Right lobe of liver (tissue), 6 donors: ENCODE measurements around the gene PIK3R5. TPM values are rescaled to one million over a fixed set of nuclear protein-coding genes. Genes with fewer than 3 reads are reported as not detected.

Source experiments
- ATAC-seq, 4 donors: fragments of 200-7000 bp; cut with Tn5 transposase; one replicate each; pipeline ENCODE4 v1.9.1; 2020; ENCODE audit warnings: mild to moderate bottlenecking in 4 of 4, moderate library complexity in 4 of 4
- DNase-seq, 3 donors: peaks; one replicate each; pipeline ENCODE4 v3.0.0-alpha.2; 2020
- H3K27ac ChIP-seq, 3 donors: fragments of 200-600 bp; one replicate each; pipeline ENCODE4 v1.8.0; 2022
- H3K27me3 ChIP-seq, 2 donors: fragments of 200-600 bp; one replicate each; pipeline ENCODE4 v1.8.0; 2022
- H3K36me3 ChIP-seq, 4 donors: fragments of 200-600 bp; sonication (generic) in 1 of 4; one replicate each; pipeline versions ENCODE4 v1.5.1 to v1.8.0; 2017 to 2022; ENCODE audit warnings: control low read depth in 1 of 4
- H3K4me1 ChIP-seq, 4 donors: fragments of 200-600 bp; sonication (generic) in 1 of 4; one replicate each; pipeline versions ENCODE4 v1.5.1 to v1.8.0; 2017 to 2022; ENCODE audit warnings: control low read depth in 1 of 4
- H3K4me3 ChIP-seq, 3 donors: fragments of 200-600 bp; one replicate each; pipeline ENCODE4 v1.8.0; 2022
- H3K9me3 ChIP-seq, 4 donors: fragments of 200-600 bp; sonication (generic) in 1 of 4; one replicate each; pipeline versions ENCODE4 v1.5.1 to v1.8.0; 2017 to 2022; ENCODE audit warnings: control low read depth in 1 of 4
- CTCF ChIP-seq, 4 donors: fragments of 200-600 bp in 3 of 4; fragments of 450-650 bp in 1 of 4; IDR thresholded peaks; one replicate each; pipeline versions ENCODE4 v1.5.1 to v1.8.0; 2016 to 2022; ENCODE audit warnings: antibody characterized with exemption in 4 of 4, mild to moderate bottlenecking in 2 of 4
- POLR2A ChIP-seq: fragments of 450-650 bp; IDR thresholded peaks from one replicate; pipeline ENCODE4 v1.6.1; 2017; ENCODE audit warnings: antibody characterized with exemption, mild to moderate bottlenecking
- WGBS: methylation state at CpG from one replicate; pipeline ENCODE4 v1.1.6; 2018; ENCODE audit warnings: low coverage, low lambda C conversion rate; ENCODE audit not compliant: insufficient coverage; ENCODE audit errors: missing lambda C conversion rate; 5-methylcytosine and 5-hydroxymethylcytosine counted together
- intact Hi-C, 2 donors: fragments of 100-400 bp; cut with DNase I; formaldehyde crosslinking; loops; one replicate each; pipeline versions ENCODE4 v1.11.2 to v1.14.1; 2022
- total RNA-seq, 6 experiments: library from RNA; depleted of rRNA in 2 of 6; stranded (reverse); fragments of >200 nt in 2 of 6; fragmentation: NEBNext Ultra II Directional in 3 of 6; extraction: Animal tissue kit (Norgen Biotek cat#: 25700) in 3 of 6; gene quantifications; one replicate each; pipeline versions ENCODE4 v1.1.0 to v1.2.4, GENCODE V29; 2016 to 2023
- donor health status: DM: no; HTN: yes; CAD: no.
- donor health status: DM: no; HTN: no; CAD: no.
- donor health status: DM: no; HTN: no; CAD: no.
- donor health status: DM: no; HTN: yes; CAD: no.
- donor health status: DM: no; HTN: yes; CAD: no.

PIK3R5 gene
- total RNA-seq, 6 experiments from 2014 or later, result 3.7 to 6.5 (median 5.0) TPM

- Histone ChIP-seq H3K4me1 (no peaks in the 10 kb centered on the region), H3K27me3 (no peaks in the 10 kb centered on the region), H3K4me3 (no peak overlapping the region), H3K27ac (no peak overlapping the region), H3K9me3 (no peaks in the 10 kb centered on the region), H3K36me3 (no peaks in the 10 kb centered on the region)
- TF ChIP-seq CTCF (IDR thresholded peaks at IDR 0.05) (no peak), POLR2A (no peak)
- ATAC-seq (no peak), DNase-seq (no peak)
- 74% methylated on average over 3 of the region's 3 CpGs for WGBS
- intact Hi-C loops, result no loop called here
Observed at GRCh38 chr17:8893059-8893458, 72.4 kb downstream of the PIK3R5 start.

- H3K27me3 ChIP-seq, result no peaks in the 10 kb centered on the region
- 26% methylated on average over 6 of the region's 6 CpGs for WGBS
- intact Hi-C loops, result no loop called here
- H3K4me1 ChIP-seq, result no peaks in the 10 kb centered on the region
- H3K27ac ChIP-seq, result no peak overlapping the region
- H3K9me3 ChIP-seq, result no peaks in the 10 kb centered on the region
- ATAC-seq (no peak), DNase-seq (no peak)
- TF ChIP-seq POLR2A, result no peak
- no peak for TF ChIP-seq CTCF (IDR thresholded peaks at IDR 0.05)
- H3K4me3 ChIP-seq, result no peak overlapping the region
- H3K36me3 ChIP-seq, result no peaks in the 10 kb centered on the region
Observed at GRCh38 chr17:8892338-8892690, 73.2 kb downstream of the PIK3R5 start.

- intact Hi-C loops, result no loop called here
- no peaks in the 10 kb centered on the region for H3K36me3 ChIP-seq
- ATAC-seq, result no peak
Observed at GRCh38 chr17:8890671-8891070, 74.8 kb downstream of the PIK3R5 start.

GRCh38 chr17:8889458-8890210 lies 75.9 kb downstream of the PIK3R5 start:
- no peak overlapping the region for H3K4me3 ChIP-seq
- WGBS, result 90% methylated on average over 5 of the region's 14 CpGs

More at GRCh38 chr17:8890671-8891070, 74.8 kb downstream of the PIK3R5 start:
- TF ChIP-seq POLR2A (no peak), CTCF (IDR thresholded peaks at IDR 0.05) (no peak)
- no peak for DNase-seq
- H3K4me1 ChIP-seq, result no peaks in the 10 kb centered on the region
- H3K27me3 ChIP-seq, result no peaks in the 10 kb centered on the region
- H3K4me3 ChIP-seq, result no peak overlapping the region
- no peaks in the 10 kb centered on the region for H3K9me3 ChIP-seq
- H3K27ac ChIP-seq, result no peak overlapping the region
- no CpG with 5 or more reads among the region's 12 CpGs for WGBS

More at GRCh38 chr17:8889458-8890210, 75.9 kb downstream of the PIK3R5 start:
- Histone ChIP-seq H3K27ac (no peak overlapping the region), H3K9me3 (no peaks in the 10 kb centered on the region), H3K4me1 (no peaks in the 10 kb centered on the region), H3K27me3 (no peaks in the 10 kb centered on the region), H3K36me3 (no peaks in the 10 kb centered on the region)
- DNase-seq (no peak), ATAC-seq (no peak)
- intact Hi-C loops, result no loop called here
- TF ChIP-seq CTCF (IDR thresholded peaks at IDR 0.05), result no peak
- TF ChIP-seq POLR2A, result no peak
